GM12878 (cell line): ENCODE measurements around the gene JAGN1. TPM values are rescaled to one million over a fixed set of nuclear protein-coding genes. Genes with fewer than 3 reads are reported as not detected.
"Not testable (repeated sequence)": the region's sequence is repeated elsewhere in the genome, so short reads cannot be mapped to it uniquely, and the experiment has no call there.

Source experiments
- ATAC-seq: fragments of 200-7000 bp; cut with Tn5 transposase; 3 replicates; pipeline ENCODE4 v1.9.1; 2020; ENCODE audit warnings: mild to moderate bottlenecking, moderate library complexity
- BruUV-seq: library from RNA; stranded (reverse); fragments of 400-500 nt; replicated peaks from 2 replicates; lab custom pipeline; 2021; lab: Mats Ljungman, UMichigan
- CTCF ChIA-PET: fragments of 300-600 bp; sonication (Branson Sonifier 250); formaldehyde crosslinking; extraction: SDS; loops from one replicate; lab custom pipeline; 2021; ENCODE audit warnings: inconsistent platforms; lab: Yijun Ruan, JAX
- POLR2A ChIA-PET: fragments of 350-600 bp; formaldehyde crosslinking; extraction: SDS; loops from one replicate; lab custom pipeline; 2021; ENCODE audit warnings: inconsistent platforms; lab: Charles Lee
- RAD21 ChIA-PET: fragments of 300-600 bp; sonication (Branson Sonifier 250); formaldehyde crosslinking; loops from one replicate; lab custom pipeline; 2023; ENCODE audit warnings: antibody characterized with exemption; ENCODE audit not compliant: unreplicated experiment; lab: Charles Lee
- SMC1A ChIA-PET: fragments of 300-600 bp; sonication (Branson Sonifier 250); formaldehyde crosslinking; loops from one replicate; lab custom pipeline; 2023; ENCODE audit not compliant: unreplicated experiment, uncharacterized antibody; lab: Charles Lee
- DNase-seq: peaks from one replicate; pipeline ENCODE4 v3.0.0-alpha.2; 2011; ENCODE audit warnings: low read depth, low spot score
- FAIRE-seq: peaks from 3 replicates; lab custom pipeline; 2011; peaks lifted over from hg19 to GRCh38; lab: Jason Lieb, UNC
- H2AFZ ChIP-seq: 2 replicates; pipeline ENCODE4 v1.6.0; 2011; ENCODE audit warnings: low read depth, low read length, control low read depth; ENCODE audit not compliant: control insufficient read depth
- H3K27ac ChIP-seq: 2 replicates; pipeline ENCODE4 v1.5.1; 2011; ENCODE audit warnings: control low read depth; ENCODE audit not compliant: control insufficient read depth, insufficient read depth
- H3K27me3 ChIP-seq, 2 experiments: replicated peaks in 1 of 2; 2 replicates each; pipeline versions ENCODE4 v1.6.0 to v1.6.1; 2011; ENCODE audit warnings: low read length in 1 of 2; ENCODE audit not compliant: control insufficient read depth in 2 of 2, insufficient read depth in 2 of 2
- H3K36me3 ChIP-seq, 2 experiments: 2 replicates each; pipeline ENCODE4 v1.5.1; 2011; ENCODE audit warnings: low read length in 1 of 2; ENCODE audit not compliant: control insufficient read depth in 2 of 2, insufficient read depth in 2 of 2
- H3K4me1 ChIP-seq: 2 replicates; pipeline ENCODE4 v1.6.1; 2011; ENCODE audit warnings: mild to moderate bottlenecking, low read length, moderate library complexity, mixed read lengths; ENCODE audit not compliant: control insufficient read depth, insufficient read depth
- H3K4me2 ChIP-seq: 2 replicates; pipeline ENCODE4 v1.6.0; 2011; ENCODE audit warnings: control low read depth; ENCODE audit not compliant: control insufficient read depth, insufficient read depth
- H3K4me3 ChIP-seq: fragments of 200-600 bp; sonication (generic); 2 replicates; pipeline ENCODE4 v1.5.1; 2016
- H3K79me2 ChIP-seq: 2 replicates; pipeline ENCODE4 v1.6.0; 2011; ENCODE audit warnings: low read length; ENCODE audit not compliant: control insufficient read depth, insufficient read depth
- H3K9ac ChIP-seq: 2 replicates; pipeline ENCODE4 v1.8.0; 2011; ENCODE audit warnings: low read length, control low read depth, mixed read lengths; ENCODE audit not compliant: control insufficient read depth, insufficient read depth
- H3K9me3 ChIP-seq: replicated peaks from 3 replicates; pipeline ENCODE4 v1.5.1; 2011; ENCODE audit warnings: mild to moderate bottlenecking, low read length; ENCODE audit not compliant: control insufficient read depth, insufficient read depth
- H4K20me1 ChIP-seq: 2 replicates; pipeline ENCODE4 v1.6.0; 2011; ENCODE audit not compliant: control insufficient read depth, insufficient read depth
- CUX1 ChIP-seq: IDR thresholded peaks from 2 replicates; pipeline ENCODE4 v1.6.1; 2012; ENCODE audit warnings: improper control_type of control experiment, low read depth, low read length; ENCODE audit not compliant: insufficient replicate concordance
- E2F8 ChIP-seq: fragments of 450-650 bp; IDR thresholded peaks from 2 replicates; pipeline ENCODE4 v1.6.1; 2018; ENCODE audit warnings: mild to moderate bottlenecking, low read depth, moderate library complexity; ENCODE audit not compliant: partially characterized antibody
- HCFC1 ChIP-seq: fragments of 150-350 bp; IDR thresholded peaks from 2 replicates; pipeline ENCODE4 v1.6.1; 2014; ENCODE audit warnings: low read length
- JUND ChIP-seq: IDR thresholded peaks from 2 replicates; pipeline ENCODE4 v1.6.1; 2012; ENCODE audit warnings: low read depth, mild to moderate bottlenecking, low read length, improper control_type of control experiment, moderate library complexity
- LARP7 ChIP-seq: fragments of 450-650 bp; IDR thresholded peaks from 2 replicates; pipeline ENCODE4 v1.6.1; 2017; ENCODE audit warnings: mild to moderate bottlenecking
- NFYA ChIP-seq: IDR thresholded peaks from 2 replicates; pipeline ENCODE4 v1.6.1; 2011; ENCODE audit warnings: low read depth, mild to moderate bottlenecking, low read length, improper control_type of control experiment, borderline replicate concordance
- ZNF217 ChIP-seq: fragments of 450-650 bp; IDR thresholded peaks from 2 replicates; pipeline ENCODE4 v1.6.1; 2017; ENCODE audit warnings: antibody characterized with exemption, mild to moderate bottlenecking
- WGBS: methylation state at CpG from one replicate; pipeline ENCODE4 v1.1.6; 2016; ENCODE audit warnings: low lambda C conversion rate; ENCODE audit not compliant: insufficient replicate concordance, insufficient coverage; ENCODE audit errors: missing lambda C conversion rate; 5-methylcytosine and 5-hydroxymethylcytosine counted together
- in situ Hi-C: fragments of 300-500 bp; cut with MboI; formaldehyde crosslinking; loops from 9 replicates; pipeline ENCODE4 v1.14.3; 2018; ENCODE audit warnings: mixed read lengths
- intact Hi-C: fragments of 100-400 bp; cut with micrococcal nuclease; formaldehyde crosslinking; loops from one replicate; pipeline ENCODE4 v1.14.2; 2022; ENCODE audit not compliant: unreplicated experiment
- polyA plus RNA-seq, 11 experiments: library from polyadenylated mRNA; depleted of rRNA in 4 of 11; unstranded in 6 of 11; stranded (reverse) in 5 of 11; fragments of >200 nt; fragmentation: Nextera tagmentation in 4 of 11; fragmentation: Illumina TruSeq in 1 of 11; extraction: Ambion mirVana in 4 of 11; extraction: Trizol in 1 of 11; gene quantifications; 1 replicate in 1 of 11; 2 replicates in 10 of 11; pipeline versions ENCODE4 v1.2.1 to v1.2.3, GENCODE V29; 2011 to 2016; ENCODE audit warnings: inconsistent platforms in 2 of 11, missing spikeins in 2 of 11, low read depth in 1 of 11
- total RNA-seq, 4 experiments: library from RNA; depleted of rRNA in 3 of 4; stranded (reverse); fragments of >200 nt in 3 of 4; fragmentation: Illumina TruSeq in 1 of 4; extraction: Trizol in 1 of 4; gene quantifications; 2 replicates each; pipeline versions ENCODE4 v1.2.1 to v1.2.3, GENCODE V29; 2013 to 2021

Gene JAGN1
- total and polyA plus RNA-seq, 10 of the 15 experiments (the other 5 are each of a cell fraction or from before 2014, with no cell fraction given), result 23.3 to 56.0 (median 35.4) TPM

DNA sequence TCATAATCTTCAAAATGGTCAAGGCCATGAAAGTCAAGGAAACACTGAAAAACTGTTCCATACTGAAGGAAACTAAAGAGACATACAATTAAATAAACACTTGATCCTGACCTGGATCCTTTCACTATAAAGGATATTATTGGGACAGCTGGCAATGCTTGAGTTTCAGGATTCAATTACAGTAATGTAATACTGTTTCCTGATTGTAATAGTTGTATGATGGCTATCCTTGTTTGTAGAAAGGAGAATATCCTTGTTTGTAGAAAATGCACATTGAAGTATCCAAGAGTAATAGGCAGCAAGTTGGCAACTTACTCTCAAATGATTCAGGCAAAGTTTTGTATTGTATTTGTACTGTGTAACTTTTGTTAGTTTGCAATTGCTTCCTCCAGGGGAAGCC, 15.0 kb upstream of the JAGN1 start:
- TF ChIP-seq E2F8, result no peak
- no peak for TF ChIP-seq LARP7
- TF ChIP-seq JUND, result no peak
- no peak for TF ChIP-seq ZNF217
- no peak for TF ChIP-seq HCFC1
- TF ChIP-seq NFYA, result no peak
- no peak for TF ChIP-seq CUX1
- Histone ChIP-seq H4K20me1 (no peaks in the 10 kb centered on the region), H3K9me3 (no peaks in the 10 kb centered on the region), H3K27ac (no peak overlapping the region), H2AFZ (no peak overlapping the region), H3K9ac (no peak overlapping the region), H3K4me2 (no peak overlapping the region), H3K4me3 (no peak overlapping the region), H3K4me1 (peaks cover 5% of the 10 kb centered on the region), H3K27me3 (no peaks in the 10 kb centered on the region), H3K36me3 (no peaks in the 10 kb centered on the region), H3K79me2 (no peaks in the 10 kb centered on the region)
- no peak for DNase-seq
- ChIA-PET CTCF (interaction anchor here (1.1 kb wide), 1 partner anchor 56 kb away, joined by 3 read pairs; no protein-coding TSS in a partner anchor), SMC1A (no interaction called here), RAD21 (no interaction called here), POLR2A (interaction anchor here (1.8 kb wide), 1 partner anchor 15 kb away, joined by 4 read pairs; the partner anchor contains the start of gene JAGN1)
- in situ Hi-C loops, result no loop called here
- no peak for ATAC-seq
- no TSS peak for BruUV-seq
- intact Hi-C loops, result no loop called here
- FAIRE-seq, result no peak

GRCh38 chr3:9876255-9876654, 14.2 kb upstream of the JAGN1 start:
- H3K4me3 ChIP-seq, H3K27ac ChIP-seq, H4K20me1 ChIP-seq, RAD21 ChIA-PET, DNase-seq, ATAC-seq, H3K79me2 ChIP-seq, SMC1A ChIA-PET, BruUV-seq, H3K36me3 ChIP-seq, H3K4me2 ChIP-seq, H2AFZ ChIP-seq, FAIRE-seq, H3K4me1 ChIP-seq, H3K9ac ChIP-seq, intact Hi-C loops, in situ Hi-C loops, H3K9me3 ChIP-seq, H3K27me3 ChIP-seq: not testable (repeated sequence)
- POLR2A ChIA-PET, result interaction anchor here (0.5 to 1.8 kb wide), 3 partner anchors 14 to 153 kb away, joined by 3 to 4 read pairs (median 3); partner anchors contain the start of gene JAGN1
- 36% methylated on average over 4 of the region's 4 CpGs for WGBS
- CTCF ChIA-PET, result interaction anchor here (0.6 kb wide), 1 partner anchor 54 kb away, joined by 3 read pairs; no protein-coding TSS in a partner anchor
